ENCODE measurements around the gene LDB3.
"Not testable (repeated sequence)": the region's sequence is repeated elsewhere in the genome, so short reads cannot be mapped to it uniquely, and the experiment has no call there.

LDB3 gene

GRCh38 chr10:86734207-86734988 is 66.1 kb downstream of the LDB3 start:
- DNase-seq, result no peak

GRCh38 chr10:86735278-86735677 is 67.0 kb downstream of the LDB3 start:
- DNase-seq, result not testable (repeated sequence)

- DNase-seq, result no peak
Measured at GRCh38 chr10:86742230-86742629, 73.9 kb downstream of the LDB3 start.

- no peak for DNase-seq
Measured at GRCh38 chr10:86744067-86744725, 75.9 kb downstream of the LDB3 start.

GRCh38 chr10:86747796-86748581 is 79.7 kb downstream of the LDB3 start:
- no peak for DNase-seq

- no peak for DNase-seq
Measured at GRCh38 chr10:86749854-86750253, 81.5 kb downstream of the LDB3 start.

- DNase-seq, result no peak
Measured at GRCh38 chr10:86751477-86751876, 83.2 kb downstream of the LDB3 start.

GRCh38 chr10:86752311-86752710 is 84.0 kb downstream of the LDB3 start:
- DNase-seq, result no peak

GRCh38 chr10:86753051-86753450 is 84.7 kb downstream of the LDB3 start:
- no peak for DNase-seq

- DNase-seq, result no peak
Measured at GRCh38 chr10:86753638-86754434, 85.5 kb downstream of the LDB3 start.

GRCh38 chr10:86755454-86755739 is 87.1 kb downstream of the LDB3 start:
- no peak for DNase-seq

GRCh38 chr10:86755740-86756510 is 87.6 kb downstream of the LDB3 start:
- DNase-seq, result peak; percentile 87

GRCh38 chr10:86756511-86757112 is 88.3 kb downstream of the LDB3 start, which contains the start of gene BMPR1A:
BMPR1A (plus strand) TSS chr10:86756619; CDS start chr10:86876019, 119,400 bp downstream.
- DNase-seq, result no peak

- DNase-seq, result no peak
Measured at GRCh38 chr10:86757113-86757972, 89.0 kb downstream of the LDB3 start.

GRCh38 chr10:86758189-86759072 is 90.1 kb downstream of the LDB3 start:
- no peak for DNase-seq

GRCh38 chr10:86759073-86759672 is 90.9 kb downstream of the LDB3 start:
- no peak for DNase-seq

- no peak for DNase-seq
Measured at GRCh38 chr10:86763404-86763803, 95.1 kb downstream of the LDB3 start.

GRCh38 chr10:86765548-86765947 is 97.2 kb downstream of the LDB3 start:
- DNase-seq, result no peak

GRCh38 chr10:86768412-86769062 is 100.2 kb downstream of the LDB3 start:
- DNase-seq, result no peak

Data from T1000 (cell line).